Activated T-helper 2 cell treated with anti-CD3 and anti-CD28 coated beads, Interferon-gamma antibody, Interleukin-2, Interleukin-4, amounts not matched to agents 10 μg/mL and 5 μg/mL and 100 μg/mL, durations not matched to agents 14 hours and 24 hours and 36 hours (primary cell): Measurements from ENCODE around the gene MINPP1. TPM values are rescaled to one million over a fixed set of nuclear protein-coding genes. Genes with fewer than 3 reads are reported as not detected.

Source experiments
- total RNA-seq: library from RNA; stranded (reverse); gene quantifications from 2 replicates; pipeline ENCODE4 v1.2.3, GENCODE V29; 2022

MINPP1 gene
- total RNA-seq, 1 donor from 2014 or later, result 14.1 TPM

Other genes with a start within 250 kb of the MINPP1 start
- 1.9 and 2.7 TPM in 2 replicates for gene NUTM2D, start 147.1 kb upstream of the MINPP1 start, total RNA-seq
- 0.21 and 0.25 TPM in 2 replicates for gene PAPSS2, start 155.0 kb downstream of the MINPP1 start, total RNA-seq